ENCODE results near the gene GPC5.

The GPC5 gene

GRCh38 chr13:91948736-91949135, 550.3 kb downstream of the GPC5 start:
- no peak for DNase-seq (ENCODE audit: low read depth in 1 of 2, low spot score in 1 of 2)

- no peak for DNase-seq (ENCODE audit: low read depth in 1 of 2, low spot score in 1 of 2)
These were observed 552.4 kb downstream of the GPC5 start for GRCh38 chr13:91950803-91951202.

GRCh38 chr13:91955546-91956355, 557.3 kb downstream of the GPC5 start:
- DNase-seq (ENCODE audit: low read depth in 1 of 2, low spot score in 1 of 2) = no peak

GRCh38 chr13:91960947-91961346, 562.5 kb downstream of the GPC5 start:
- DNase-seq (ENCODE audit: low read depth in 1 of 2, low spot score in 1 of 2) = no peak

GRCh38 chr13:91962946-91963345, 564.5 kb downstream of the GPC5 start:
- DNase-seq (ENCODE audit: low read depth in 1 of 2, low spot score in 1 of 2) = no peak

- DNase-seq (ENCODE audit: low read depth in 1 of 2, low spot score in 1 of 2) = no peak
These were observed 567.1 kb downstream of the GPC5 start for GRCh38 chr13:91965511-91965910.

GRCh38 chr13:91978571-91978970, 580.1 kb downstream of the GPC5 start:
- no peak for DNase-seq (ENCODE audit: low read depth in 1 of 2, low spot score in 1 of 2)

- DNase-seq (ENCODE audit: low read depth in 1 of 2, low spot score in 1 of 2) = no peak
These were observed 588.5 kb downstream of the GPC5 start for GRCh38 chr13:91986761-91987483.

GRCh38 chr13:91988331-91988730, 589.9 kb downstream of the GPC5 start:
- no peak for DNase-seq (ENCODE audit: low read depth in 1 of 2, low spot score in 1 of 2)

- DNase-seq (ENCODE audit: low read depth in 1 of 2, low spot score in 1 of 2) = no peak
These were observed 614.4 kb downstream of the GPC5 start for GRCh38 chr13:92012787-92013186.

- no peak for DNase-seq (ENCODE audit: low read depth in 1 of 2, low spot score in 1 of 2)
These were observed 619.3 kb downstream of the GPC5 start for GRCh38 chr13:92017737-92018136.

GRCh38 chr13:92028695-92029094, 630.3 kb downstream of the GPC5 start:
- no peak for DNase-seq (ENCODE audit: low read depth in 1 of 2, low spot score in 1 of 2)

GRCh38 chr13:92029641-92030040, 631.2 kb downstream of the GPC5 start:
- no peak for DNase-seq (ENCODE audit: low read depth in 1 of 2, low spot score in 1 of 2)

- no peak for DNase-seq (ENCODE audit: low read depth in 1 of 2, low spot score in 1 of 2)
These were observed 640.5 kb downstream of the GPC5 start for GRCh38 chr13:92038905-92039304.

- no peak for DNase-seq (ENCODE audit: low read depth in 1 of 2, low spot score in 1 of 2)
These were observed 644.1 kb downstream of the GPC5 start for GRCh38 chr13:92042522-92042921.

GRCh38 chr13:92044351-92044750, 645.9 kb downstream of the GPC5 start:
- no peak for DNase-seq (ENCODE audit: low read depth in 1 of 2, low spot score in 1 of 2)

GRCh38 chr13:92054389-92054788, 656.0 kb downstream of the GPC5 start:
- no peak for DNase-seq (ENCODE audit: low read depth in 1 of 2, low spot score in 1 of 2)

GRCh38 chr13:92074658-92075057, 676.2 kb downstream of the GPC5 start:
- DNase-seq (ENCODE audit: low read depth in 1 of 2, low spot score in 1 of 2) = no peak

GRCh38 chr13:92097337-92097903, 699.0 kb downstream of the GPC5 start:
- no peak for DNase-seq (ENCODE audit: low read depth in 1 of 2, low spot score in 1 of 2)

- no peak for DNase-seq (ENCODE audit: low read depth in 1 of 2, low spot score in 1 of 2)
These were observed 703.4 kb downstream of the GPC5 start for GRCh38 chr13:92101801-92102200.

- DNase-seq (ENCODE audit: low read depth in 1 of 2, low spot score in 1 of 2) = no peak
These were observed 705.3 kb downstream of the GPC5 start for GRCh38 chr13:92103689-92104153.

Measured in stimulated activated CD4-positive, alpha-beta T cell treated with anti-CD3 and anti-CD28 coated beads, Interleukin-15, amount 100 ng/mL, for 1 hour (primary cell).